K562 (cell line): ENCODE measurements around the gene FAM32A. TPM values are rescaled to one million over a fixed set of nuclear protein-coding genes. Genes with fewer than 3 reads are reported as not detected.

Experiments used
- ARID2 ChIP-seq: fragments of 450-650 bp; IDR thresholded peaks from 2 replicates; pipeline ENCODE4 v1.6.1; 2017; ENCODE audit warnings: antibody characterized with exemption, mild to moderate bottlenecking
- BRF1 ChIP-seq: IDR thresholded peaks from 3 replicates; pipeline ENCODE4 v1.6.1; 2011; ENCODE audit warnings: borderline replicate concordance, mild to moderate bottlenecking; ENCODE audit not compliant: insufficient read length; ENCODE audit errors: extremely low read depth
- E2F3 ChIP-seq: fragments of 250-450 bp; sonication (Bioruptor Pico); IDR thresholded peaks from 2 replicates; pipeline ENCODE4 v1.4.0; 2020; ENCODE audit warnings: mild to moderate bottlenecking
- EP300 ChIP-seq: IDR thresholded peaks from 2 replicates; pipeline ENCODE4 v1.6.1; 2012; ENCODE audit warnings: low read length, improper control_type of control experiment
- FOXA3 ChIP-seq, 2 experiments: fragments of 450-650 bp in 1 of 2; sonication (generic) in 1 of 2; formaldehyde crosslinking; IDR thresholded peaks in 1 of 2; conservative IDR thresholded peaks in 1 of 2; 2 replicates each; pipeline versions ENCODE4 v1.4.0 to v1.8.0; 2020 to 2022; ENCODE audit warnings: mild to moderate bottlenecking in 2 of 2, missing genetic modification reagents in 1 of 2
- FOXP1 ChIP-seq: sonication (generic); formaldehyde crosslinking; IDR thresholded peaks from 2 replicates; pipeline ENCODE4 v1.8.0; 2022; ENCODE audit warnings: mild to moderate bottlenecking, missing genetic modification reagents
- HEY1 ChIP-seq: fragments of 250-450 bp; sonication (Bioruptor Pico); IDR thresholded peaks from 2 replicates; pipeline ENCODE4 v1.5.0; 2020; ENCODE audit warnings: mild to moderate bottlenecking, moderate library complexity, borderline replicate concordance
- NFATC3 ChIP-seq: fragments of 450-650 bp; IDR thresholded peaks from 2 replicates; pipeline ENCODE4 v1.6.1; 2017; ENCODE audit warnings: mild to moderate bottlenecking
- PRMT5 ChIP-seq: sonication (generic); formaldehyde crosslinking; IDR thresholded peaks from 2 replicates; pipeline ENCODE4 v1.5.0; 2020; ENCODE audit warnings: missing genetic modification reagents
- WHSC1 ChIP-seq: IDR thresholded peaks from one replicate; pipeline ENCODE4 v1.6.1; 2012; ENCODE audit warnings: low read length, control low read depth, inconsistent platforms
- ZFPM2 ChIP-seq: fragments of 250-450 bp; sonication (Bioruptor Pico); IDR thresholded peaks from 2 replicates; pipeline ENCODE4 v1.5.1; 2022; ENCODE audit warnings: mild to moderate bottlenecking
- ZKSCAN1 ChIP-seq: fragments of 150-350 bp; IDR thresholded peaks from 2 replicates; pipeline ENCODE4 v1.6.1; 2016; ENCODE audit warnings: low read depth, low read length
- ZNF354B ChIP-seq: fragments of 250-450 bp; sonication (Bioruptor Pico); IDR thresholded peaks from 2 replicates; pipeline ENCODE4 v1.4.0; 2020
- ZNF384 ChIP-seq: IDR thresholded peaks from 2 replicates; pipeline ENCODE4 v1.6.1; 2012; ENCODE audit warnings: low read depth, low read length, improper control_type of control experiment
- ZNF41 ChIP-seq: fragments of 250-450 bp; sonication (Bioruptor Pico); conservative IDR thresholded peaks from 2 replicates; pipeline ENCODE4 v1.4.0; 2020; ENCODE audit warnings: mild to moderate bottlenecking
- ZNF644 ChIP-seq: fragments of 200-800 bp; sonication (Bioruptor generic); IDR thresholded peaks from 2 replicates; pipeline ENCODE4 v1.6.1; 2016; ENCODE audit warnings: low read depth, missing genetic modification characterization, missing compliant biosample characterization
- polyA plus RNA-seq, 8 experiments: library from polyadenylated mRNA; depleted of rRNA in 4 of 8; stranded (reverse) in 5 of 8; unstranded in 3 of 8; fragments of >200 nt; fragmentation: Nextera tagmentation in 2 of 8; fragmentation: Illumina TruSeq in 1 of 8; extraction: Ambion mirVana in 2 of 8; extraction: Trizol in 1 of 8; gene quantifications; 2 replicates each; pipeline versions ENCODE4 v1.2.1 to v1.2.3, GENCODE V29; 2011 to 2014; ENCODE audit warnings: inconsistent platforms in 1 of 8, missing spikeins in 1 of 8
- total RNA-seq, 7 experiments: library from RNA; depleted of rRNA in 6 of 7; stranded (reverse); fragments of >200 nt in 6 of 7; fragmentation: Illumina TruSeq in 2 of 7; extraction: Trizol in 2 of 7; gene quantifications; 2 replicates each; pipeline versions ENCODE4 v1.2.1 to v1.2.3, GENCODE V29; 2011 to 2021; ENCODE audit warnings: low replicate concordance in 1 of 7
- TF ChIP-seq, protein P1 (sequence below): sonication (generic); formaldehyde crosslinking; IDR thresholded peaks from 2 replicates; pipeline ENCODE4 v1.8.0; 2022; ENCODE audit warnings: mild to moderate bottlenecking, low read depth, missing genetic modification reagents
- TF ChIP-seq, protein P2 (sequence below): sonication (generic); formaldehyde crosslinking; IDR thresholded peaks from 2 replicates; pipeline ENCODE4 v1.8.1; 2023; ENCODE audit warnings: mild to moderate bottlenecking, missing genetic modification reagents
- TF ChIP-seq, protein P3 (sequence below): fragments of 250-450 bp; sonication (Bioruptor Pico); IDR thresholded peaks from 2 replicates; pipeline ENCODE4 v1.4.0; 2020; ENCODE audit warnings: mild to moderate bottlenecking
- TF ChIP-seq, protein P4 (sequence below): IDR thresholded peaks from 2 replicates; pipeline ENCODE4 v1.6.1; 2016; ENCODE audit warnings: missing genetic modification characterization, missing compliant biosample characterization
- TF ChIP-seq, protein P5 (sequence below): sonication (generic); formaldehyde crosslinking; IDR thresholded peaks from 2 replicates; pipeline ENCODE4 v1.8.0; 2022; ENCODE audit warnings: mild to moderate bottlenecking, missing genetic modification reagents
- TF ChIP-seq, protein P6 (sequence below): fragments of 250-450 bp; sonication (Bioruptor Pico); IDR thresholded peaks from 2 replicates; pipeline ENCODE4 v1.9.0; 2021; ENCODE audit warnings: mild to moderate bottlenecking

FAM32A gene
- total and polyA plus RNA-seq, 9 of the 15 experiments (the other 6 are each of a cell fraction or from before 2014, with no cell fraction given) = 30.7 to 96.7 (median 73.7) TPM

DNA sequence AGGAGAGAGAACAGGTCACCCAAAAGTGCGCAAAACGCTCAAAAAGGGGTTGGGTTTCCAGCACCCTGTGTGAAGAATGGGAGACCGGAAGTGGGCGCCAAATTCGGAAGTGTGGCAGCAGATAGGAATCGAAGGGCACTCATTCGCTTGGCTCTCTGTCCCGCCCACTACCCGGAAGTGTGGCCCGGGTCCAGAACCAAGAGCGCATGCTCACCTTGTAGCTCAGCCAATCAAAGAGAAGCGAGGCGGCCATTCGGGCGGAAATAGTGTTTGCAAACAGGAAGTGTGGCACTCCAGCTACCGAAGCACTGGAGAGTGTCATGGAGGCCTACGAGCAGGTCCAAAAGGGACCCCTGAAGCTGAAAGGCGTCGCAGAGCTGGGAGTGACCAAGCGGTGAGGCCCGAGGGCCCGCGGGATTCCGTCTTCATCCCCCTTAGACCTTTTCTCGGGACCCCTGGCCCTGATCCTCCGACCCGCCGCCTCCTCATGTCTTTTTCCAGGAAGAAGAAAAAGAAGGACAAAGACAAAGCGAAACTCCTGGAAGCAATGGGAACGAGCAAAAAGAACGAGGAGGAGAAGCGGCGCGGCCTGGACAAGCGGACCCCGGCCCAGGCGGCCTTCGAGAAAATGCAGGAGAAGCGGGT lies at the start of gene FAM32A (continued):
- TF ChIP-seq, protein P1, sequence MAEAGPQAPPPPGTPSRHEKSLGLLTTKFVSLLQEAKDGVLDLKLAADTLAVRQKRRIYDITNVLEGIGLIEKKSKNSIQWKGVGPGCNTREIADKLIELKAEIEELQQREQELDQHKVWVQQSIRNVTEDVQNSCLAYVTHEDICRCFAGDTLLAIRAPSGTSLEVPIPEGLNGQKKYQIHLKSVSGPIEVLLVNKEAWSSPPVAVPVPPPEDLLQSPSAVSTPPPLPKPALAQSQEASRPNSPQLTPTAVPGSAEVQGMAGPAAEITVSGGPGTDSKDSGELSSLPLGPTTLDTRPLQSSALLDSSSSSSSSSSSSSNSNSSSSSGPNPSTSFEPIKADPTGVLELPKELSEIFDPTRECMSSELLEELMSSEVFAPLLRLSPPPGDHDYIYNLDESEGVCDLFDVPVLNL (CRISPR knock-in tag) = no peak
- TF ChIP-seq ARID2 (no peak), EP300 (no peak), HEY1 (CRISPR knock-in tag) (no peak), ZNF384 (no peak), WHSC1 (no peak), NFATC3 (no peak), FOXA3 (CRISPR knock-in tag; conservative IDR thresholded peaks at IDR 0.05 in 1 of 2, IDR thresholded peaks at IDR 0.05 in 1 of 2) (no peak), ZNF41 (CRISPR knock-in tag) (no peak), ZNF644 (no peak), ZFPM2 (CRISPR knock-in tag) (no peak), FOXP1 (CRISPR knock-in tag) (no peak; the same call in 1 of the 2 replicates), ZNF354B (CRISPR knock-in tag) (no peak), E2F3 (CRISPR knock-in tag) (no peak), PRMT5 (CRISPR knock-in tag) (no peak), ZKSCAN1 (no peak), BRF1 (no peak)
- TF ChIP-seq, protein P2, sequence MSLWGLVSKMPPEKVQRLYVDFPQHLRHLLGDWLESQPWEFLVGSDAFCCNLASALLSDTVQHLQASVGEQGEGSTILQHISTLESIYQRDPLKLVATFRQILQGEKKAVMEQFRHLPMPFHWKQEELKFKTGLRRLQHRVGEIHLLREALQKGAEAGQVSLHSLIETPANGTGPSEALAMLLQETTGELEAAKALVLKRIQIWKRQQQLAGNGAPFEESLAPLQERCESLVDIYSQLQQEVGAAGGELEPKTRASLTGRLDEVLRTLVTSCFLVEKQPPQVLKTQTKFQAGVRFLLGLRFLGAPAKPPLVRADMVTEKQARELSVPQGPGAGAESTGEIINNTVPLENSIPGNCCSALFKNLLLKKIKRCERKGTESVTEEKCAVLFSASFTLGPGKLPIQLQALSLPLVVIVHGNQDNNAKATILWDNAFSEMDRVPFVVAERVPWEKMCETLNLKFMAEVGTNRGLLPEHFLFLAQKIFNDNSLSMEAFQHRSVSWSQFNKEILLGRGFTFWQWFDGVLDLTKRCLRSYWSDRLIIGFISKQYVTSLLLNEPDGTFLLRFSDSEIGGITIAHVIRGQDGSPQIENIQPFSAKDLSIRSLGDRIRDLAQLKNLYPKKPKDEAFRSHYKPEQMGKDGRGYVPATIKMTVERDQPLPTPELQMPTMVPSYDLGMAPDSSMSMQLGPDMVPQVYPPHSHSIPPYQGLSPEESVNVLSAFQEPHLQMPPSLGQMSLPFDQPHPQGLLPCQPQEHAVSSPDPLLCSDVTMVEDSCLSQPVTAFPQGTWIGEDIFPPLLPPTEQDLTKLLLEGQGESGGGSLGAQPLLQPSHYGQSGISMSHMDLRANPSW (CRISPR knock-in tag) = no peak
- TF ChIP-seq, protein P3, sequence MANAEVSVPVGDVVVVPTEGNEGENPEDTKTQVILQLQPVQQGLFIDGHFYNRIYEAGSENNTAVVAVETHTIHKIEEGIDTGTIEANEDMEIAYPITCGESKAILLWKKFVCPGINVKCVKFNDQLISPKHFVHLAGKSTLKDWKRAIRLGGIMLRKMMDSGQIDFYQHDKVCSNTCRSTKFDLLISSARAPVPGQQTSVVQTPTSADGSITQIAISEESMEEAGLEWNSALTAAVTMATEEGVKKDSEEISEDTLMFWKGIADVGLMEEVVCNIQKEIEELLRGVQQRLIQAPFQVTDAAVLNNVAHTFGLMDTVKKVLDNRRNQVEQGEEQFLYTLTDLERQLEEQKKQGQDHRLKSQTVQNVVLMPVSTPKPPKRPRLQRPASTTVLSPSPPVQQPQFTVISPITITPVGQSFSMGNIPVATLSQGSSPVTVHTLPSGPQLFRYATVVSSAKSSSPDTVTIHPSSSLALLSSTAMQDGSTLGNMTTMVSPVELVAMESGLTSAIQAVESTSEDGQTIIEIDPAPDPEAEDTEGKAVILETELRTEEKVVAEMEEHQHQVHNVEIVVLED (CRISPR knock-in tag) = no peak
- TF ChIP-seq, protein P4, sequence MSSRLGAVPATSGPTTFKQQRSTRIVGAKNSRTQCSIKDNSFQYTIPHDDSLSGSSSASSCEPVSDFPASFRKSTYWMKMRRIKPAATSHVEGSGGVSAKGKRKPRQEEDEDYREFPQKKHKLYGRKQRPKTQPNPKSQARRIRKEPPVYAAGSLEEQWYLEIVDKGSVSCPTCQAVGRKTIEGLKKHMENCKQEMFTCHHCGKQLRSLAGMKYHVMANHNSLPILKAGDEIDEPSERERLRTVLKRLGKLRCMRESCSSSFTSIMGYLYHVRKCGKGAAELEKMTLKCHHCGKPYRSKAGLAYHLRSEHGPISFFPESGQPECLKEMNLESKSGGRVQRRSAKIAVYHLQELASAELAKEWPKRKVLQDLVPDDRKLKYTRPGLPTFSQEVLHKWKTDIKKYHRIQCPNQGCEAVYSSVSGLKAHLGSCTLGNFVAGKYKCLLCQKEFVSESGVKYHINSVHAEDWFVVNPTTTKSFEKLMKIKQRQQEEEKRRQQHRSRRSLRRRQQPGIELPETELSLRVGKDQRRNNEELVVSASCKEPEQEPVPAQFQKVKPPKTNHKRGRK (tag) = no peak
- TF ChIP-seq, protein P5, sequence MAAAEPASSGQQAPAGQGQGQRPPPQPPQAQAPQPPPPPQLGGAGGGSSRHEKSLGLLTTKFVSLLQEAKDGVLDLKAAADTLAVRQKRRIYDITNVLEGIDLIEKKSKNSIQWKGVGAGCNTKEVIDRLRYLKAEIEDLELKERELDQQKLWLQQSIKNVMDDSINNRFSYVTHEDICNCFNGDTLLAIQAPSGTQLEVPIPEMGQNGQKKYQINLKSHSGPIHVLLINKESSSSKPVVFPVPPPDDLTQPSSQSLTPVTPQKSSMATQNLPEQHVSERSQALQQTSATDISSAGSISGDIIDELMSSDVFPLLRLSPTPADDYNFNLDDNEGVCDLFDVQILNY (CRISPR knock-in tag) = no peak
- TF ChIP-seq, protein P6, sequence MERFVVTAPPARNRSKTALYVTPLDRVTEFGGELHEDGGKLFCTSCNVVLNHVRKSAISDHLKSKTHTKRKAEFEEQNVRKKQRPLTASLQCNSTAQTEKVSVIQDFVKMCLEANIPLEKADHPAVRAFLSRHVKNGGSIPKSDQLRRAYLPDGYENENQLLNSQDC (CRISPR knock-in tag) = no peak
